Measurements from ENCODE around the gene RNF146.

RNF146 gene

DNA sequence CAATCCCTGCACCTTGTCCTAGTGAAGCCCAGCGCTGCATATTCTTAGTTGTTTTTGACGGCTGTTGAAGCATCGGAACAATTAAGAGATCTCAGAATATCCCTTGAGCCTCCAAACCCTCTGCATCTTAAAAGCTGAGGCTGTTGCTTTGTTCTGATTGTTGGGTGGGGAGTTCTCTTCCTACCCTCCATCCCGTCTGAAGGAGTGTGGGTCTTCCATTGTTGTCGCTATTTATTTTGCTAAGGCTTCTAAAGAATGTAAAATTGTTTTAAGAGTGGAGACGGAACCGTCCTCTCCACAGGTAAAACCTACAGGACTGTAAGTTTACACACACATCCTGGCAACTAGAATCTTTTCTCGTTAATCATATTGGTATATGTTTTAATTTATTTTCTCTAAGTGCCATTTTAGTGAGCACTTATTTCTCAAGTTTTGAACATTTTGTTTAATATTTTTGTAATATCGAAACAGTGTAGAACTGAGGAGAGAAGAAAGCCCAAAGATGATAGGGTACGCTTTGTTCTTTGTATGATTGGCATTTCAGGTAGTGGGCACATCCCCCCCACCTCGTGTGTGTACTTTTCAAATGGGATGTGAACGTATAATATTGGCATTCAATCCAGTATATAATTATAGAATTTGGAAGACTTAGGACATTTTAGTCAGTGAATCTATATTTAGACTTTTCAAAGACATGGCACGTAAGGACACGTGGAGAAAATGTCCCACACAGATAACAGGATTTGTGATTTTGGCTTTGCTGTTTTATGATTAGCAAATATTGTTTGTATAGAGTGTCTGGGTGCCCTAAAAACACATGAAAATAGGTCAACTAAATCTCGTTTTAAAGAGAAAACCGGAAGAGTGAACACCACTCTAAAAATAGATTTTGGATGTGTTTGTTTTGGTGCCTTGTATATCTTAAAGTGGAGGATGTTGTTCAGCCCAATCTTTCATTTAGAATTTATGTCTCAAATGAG, 1.3 kb downstream of the RNF146 start:
- Mint-ChIP-seq H3K4me1 (ENCODE audit: low read depth) (peaks cover 37% of the 10 kb centered on the region), H3K9me3 (no peaks in the 10 kb centered on the region), H3K4me3 (peak overlapping the region; percentile 100), H3K27me3 (ENCODE audit: low read depth) (peaks cover 27% of the 10 kb centered on the region), H3K27ac (peak overlapping the region; percentile 99), H3K36me3 (ENCODE audit: low read depth) (peaks cover 9% of the 10 kb centered on the region)

DNA sequence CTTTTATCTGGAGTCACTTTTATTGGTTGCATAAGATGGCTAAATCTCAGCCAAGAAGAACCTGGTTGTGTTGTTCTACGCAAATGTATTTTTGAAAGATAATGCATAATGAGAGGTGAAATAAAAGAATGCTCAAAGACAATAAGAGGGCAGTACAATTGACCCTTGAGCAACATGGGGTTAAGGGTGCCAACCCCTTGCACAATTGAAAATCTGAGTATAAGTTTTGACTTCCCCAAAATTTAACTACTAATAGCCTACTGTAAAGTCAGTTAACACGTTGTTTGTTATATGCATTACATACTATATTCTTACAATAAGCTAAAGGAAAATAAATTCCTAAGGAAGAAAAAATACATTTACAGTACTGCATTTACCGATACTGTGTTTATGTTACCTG, 5.9 kb downstream of the RNF146 start:
- H3K9me3 Mint-ChIP-seq = no peaks in the 10 kb centered on the region
- H3K27me3 Mint-ChIP-seq (ENCODE audit: low read depth) = no peaks in the 10 kb centered on the region
- H3K36me3 Mint-ChIP-seq (ENCODE audit: low read depth) = peaks cover 7% of the 10 kb centered on the region
- H3K27ac Mint-ChIP-seq = no peak overlapping the region
- peaks cover 30% of the 10 kb centered on the region for H3K4me1 Mint-ChIP-seq (ENCODE audit: low read depth)
- no peak overlapping the region for H3K4me3 Mint-ChIP-seq

DNA sequence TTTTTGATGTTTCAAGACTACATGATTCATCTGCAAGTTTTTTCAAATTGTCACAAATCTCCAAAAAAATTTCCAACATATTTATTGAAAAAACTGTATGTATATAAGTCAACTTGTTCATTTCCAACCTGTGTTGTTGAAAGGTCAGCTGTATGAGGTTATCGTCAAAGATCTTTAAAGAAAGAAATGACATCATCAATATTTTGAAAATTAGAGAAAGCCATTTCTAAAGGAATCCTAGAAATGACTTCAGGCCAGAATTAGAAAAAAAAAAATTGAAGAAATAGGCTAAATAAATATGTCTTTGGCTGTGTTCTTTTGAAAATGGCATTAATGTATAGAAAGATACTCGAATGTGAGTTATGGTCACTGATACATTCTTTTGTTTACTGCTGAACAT, 6.8 kb downstream of the RNF146 start:
- Mint-ChIP-seq H3K36me3 (ENCODE audit: low read depth) (peaks cover 6% of the 10 kb centered on the region), H3K27me3 (ENCODE audit: low read depth) (no peaks in the 10 kb centered on the region), H3K4me1 (ENCODE audit: low read depth) (peaks cover 21% of the 10 kb centered on the region), H3K9me3 (no peaks in the 10 kb centered on the region), H3K4me3 (no peak overlapping the region), H3K27ac (no peak overlapping the region)

DNA sequence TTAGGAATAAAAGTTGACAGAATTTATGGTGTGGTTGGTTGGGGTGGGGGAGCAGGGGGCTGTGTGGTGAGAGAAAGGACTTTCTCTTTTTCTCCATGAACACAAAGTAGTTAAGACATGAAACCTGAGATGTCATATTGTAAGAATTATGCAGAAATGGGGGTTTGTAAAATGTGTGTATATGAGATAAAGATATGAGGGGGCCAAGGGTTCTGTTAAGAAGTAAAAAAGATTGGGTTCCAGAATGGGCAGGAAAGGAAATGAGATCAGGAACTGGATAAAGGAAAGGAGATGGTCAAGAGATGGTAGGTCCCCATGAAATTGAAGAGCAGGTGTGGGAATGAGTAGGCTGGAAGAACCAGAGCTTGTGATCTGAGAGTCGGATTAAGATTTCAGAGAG, 9.7 kb downstream of the RNF146 start:
- H3K36me3 Mint-ChIP-seq (ENCODE audit: low read depth) = peaks cover 3% of the 10 kb centered on the region
- no peaks in the 10 kb centered on the region for H3K9me3 Mint-ChIP-seq
- H3K4me1 Mint-ChIP-seq (ENCODE audit: low read depth) = peaks cover 5% of the 10 kb centered on the region
- no peaks in the 10 kb centered on the region for H3K27me3 Mint-ChIP-seq (ENCODE audit: low read depth)
- no peak overlapping the region for H3K4me3 Mint-ChIP-seq
- no peak overlapping the region for H3K27ac Mint-ChIP-seq

DNA sequence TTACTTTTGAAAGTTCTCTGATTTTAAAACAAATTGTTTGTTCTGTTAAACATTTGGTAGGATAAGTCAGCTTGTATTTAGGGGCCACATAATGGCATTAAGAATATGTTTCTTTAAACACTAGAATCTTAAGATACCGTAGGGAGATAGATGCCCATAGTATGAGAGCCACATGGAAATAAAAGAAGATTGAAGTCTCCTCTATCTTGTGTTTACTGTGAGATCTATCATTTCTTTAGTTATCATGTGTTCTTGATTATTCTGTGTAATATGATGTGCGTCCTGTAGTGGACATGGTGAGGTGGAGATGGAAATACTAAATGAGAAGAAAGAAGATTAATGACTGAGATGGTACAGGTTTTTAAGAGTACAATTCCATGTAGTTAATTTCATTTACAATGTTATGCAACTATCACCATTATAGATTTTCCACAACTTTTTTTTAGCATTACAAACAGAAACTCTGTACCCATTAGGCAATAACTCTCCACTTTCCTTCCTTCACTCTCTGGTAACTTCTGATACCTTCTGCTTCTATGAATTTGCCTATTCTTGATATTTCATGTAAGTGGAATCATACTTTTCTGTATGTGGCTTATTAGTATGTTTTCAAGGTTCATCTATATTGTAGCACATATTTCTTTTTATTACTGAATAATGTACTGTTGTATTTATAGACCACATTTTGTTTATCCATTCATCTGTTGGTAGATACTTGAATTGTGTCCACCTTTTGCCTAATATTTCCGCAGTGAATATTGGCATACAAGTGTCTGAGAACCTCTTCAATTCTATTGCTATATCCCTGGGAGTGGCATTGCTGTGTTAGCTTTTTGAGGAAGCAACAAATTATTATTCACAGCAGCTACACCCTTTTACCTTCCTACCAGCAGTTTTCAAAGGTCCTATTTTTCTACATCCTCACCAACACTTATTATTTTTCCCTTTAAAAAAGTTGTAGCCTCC, 11.5 kb downstream of the RNF146 start:
- H3K4me3 Mint-ChIP-seq = no peak overlapping the region
- H3K27me3 Mint-ChIP-seq (ENCODE audit: low read depth) = no peaks in the 10 kb centered on the region
- no peaks in the 10 kb centered on the region for H3K9me3 Mint-ChIP-seq
- peaks cover 2% of the 10 kb centered on the region for H3K4me1 Mint-ChIP-seq (ENCODE audit: low read depth)
- peaks cover 15% of the 10 kb centered on the region for H3K36me3 Mint-ChIP-seq (ENCODE audit: low read depth)
- no peak overlapping the region for H3K27ac Mint-ChIP-seq

DNA sequence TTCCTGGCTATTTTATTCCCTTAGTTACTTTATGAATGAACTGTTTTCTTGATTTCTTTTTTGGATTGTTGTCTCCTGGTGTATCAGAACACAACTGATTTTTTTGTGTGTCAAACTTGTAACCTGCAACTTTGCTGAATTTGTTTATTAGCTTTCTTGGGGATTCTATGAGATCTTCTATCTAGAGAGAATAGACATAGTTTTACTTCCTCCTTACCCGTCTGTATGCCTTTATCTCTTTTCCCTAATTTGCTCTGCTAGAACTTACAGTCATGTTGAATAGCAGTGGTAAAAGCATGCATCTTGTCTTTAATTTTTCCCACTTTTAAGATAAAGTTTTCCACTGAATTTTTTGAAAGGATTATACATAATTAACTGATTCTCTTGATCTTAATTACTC, 13.2 kb downstream of the RNF146 start:
- peaks cover under 1% of the 10 kb centered on the region for H3K4me1 Mint-ChIP-seq (ENCODE audit: low read depth)
- H3K27ac Mint-ChIP-seq = no peak overlapping the region
- peaks cover 20% of the 10 kb centered on the region for H3K36me3 Mint-ChIP-seq (ENCODE audit: low read depth)

DNA sequence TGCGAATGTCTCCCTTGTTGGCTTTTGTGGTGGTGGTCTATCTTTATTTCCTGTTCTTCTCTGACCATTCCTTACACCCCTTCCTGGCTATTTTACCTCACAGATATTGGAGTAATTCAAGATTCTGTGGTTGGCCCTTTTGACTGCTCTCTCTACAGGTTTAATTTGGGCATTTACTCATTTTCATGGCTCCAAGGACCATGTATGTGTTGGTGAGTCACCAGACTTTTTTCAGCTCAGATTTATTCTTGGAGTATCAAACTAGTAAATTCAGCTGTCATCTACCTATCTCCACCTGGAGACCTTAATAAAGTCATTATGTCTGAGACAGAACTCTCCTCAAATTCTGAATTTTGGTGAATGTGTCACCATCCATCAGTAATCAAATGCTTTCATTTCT, 15.5 kb downstream of the RNF146 start:
- H3K27ac Mint-ChIP-seq = no peak overlapping the region
- peaks cover 36% of the 10 kb centered on the region for H3K36me3 Mint-ChIP-seq (ENCODE audit: low read depth)
- H3K27me3 Mint-ChIP-seq (ENCODE audit: low read depth) = no peaks in the 10 kb centered on the region
- no peak overlapping the region for H3K4me3 Mint-ChIP-seq
- H3K4me1 Mint-ChIP-seq (ENCODE audit: low read depth) = peaks cover 2% of the 10 kb centered on the region
- no peaks in the 10 kb centered on the region for H3K9me3 Mint-ChIP-seq

More for the DNA sequence above, 13.2 kb downstream of the RNF146 start:
- no peaks in the 10 kb centered on the region for H3K27me3 Mint-ChIP-seq (ENCODE audit: low read depth)
- no peak overlapping the region for H3K4me3 Mint-ChIP-seq
- H3K9me3 Mint-ChIP-seq = no peaks in the 10 kb centered on the region

DNA sequence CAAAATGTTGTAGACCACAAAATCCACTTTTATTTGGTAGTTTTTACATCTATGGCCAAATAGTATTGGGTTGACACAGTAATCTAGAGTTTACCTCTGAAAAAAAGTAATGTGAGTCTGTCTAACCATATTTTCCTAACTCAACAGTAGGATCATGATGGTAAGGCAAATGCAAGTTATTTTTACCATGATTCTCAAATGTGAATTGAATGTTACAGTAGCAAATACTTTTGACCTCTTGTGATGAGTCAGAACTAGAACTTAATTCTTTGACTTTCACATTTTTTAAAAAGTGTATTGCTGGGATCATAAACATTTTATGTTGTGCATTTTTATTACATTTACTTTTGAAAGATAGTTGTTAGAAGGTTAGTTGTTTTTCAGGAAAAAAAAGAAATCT, 22.0 kb downstream of the RNF146 start:
- no peak overlapping the region for H3K4me3 Mint-ChIP-seq
- H3K27ac Mint-ChIP-seq = no peak overlapping the region
- peaks cover 24% of the 10 kb centered on the region for H3K4me1 Mint-ChIP-seq (ENCODE audit: low read depth)
- peaks cover 46% of the 10 kb centered on the region for H3K36me3 Mint-ChIP-seq (ENCODE audit: low read depth)
- no peaks in the 10 kb centered on the region for H3K9me3 Mint-ChIP-seq
- no peaks in the 10 kb centered on the region for H3K27me3 Mint-ChIP-seq (ENCODE audit: low read depth)

DNA sequence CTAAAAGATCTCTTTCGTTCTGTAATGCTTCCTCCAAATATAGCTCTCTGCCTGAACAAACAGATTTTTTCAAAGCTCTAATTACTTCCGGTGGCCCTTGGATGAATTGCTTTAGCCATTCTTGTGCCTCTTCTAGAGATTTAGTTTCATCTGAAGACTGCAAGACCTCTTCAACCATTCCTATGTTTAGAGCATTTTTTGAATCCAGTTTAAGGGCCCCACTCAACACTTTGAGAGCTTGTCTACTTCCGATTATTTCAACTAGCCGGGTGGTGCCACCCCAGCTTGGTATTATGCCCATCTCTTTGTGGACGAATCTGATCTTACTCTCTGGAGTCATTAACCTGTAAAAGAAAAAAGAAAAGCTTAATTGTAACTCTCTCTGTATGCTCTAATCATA, 23.3 kb downstream of the RNF146 start:
- Mint-ChIP-seq H3K4me1 (ENCODE audit: low read depth) (peaks cover 28% of the 10 kb centered on the region), H3K36me3 (ENCODE audit: low read depth) (peaks cover 47% of the 10 kb centered on the region), H3K4me3 (no peak overlapping the region), H3K27me3 (ENCODE audit: low read depth) (no peaks in the 10 kb centered on the region), H3K27ac (no peak overlapping the region), H3K9me3 (no peaks in the 10 kb centered on the region)

DNA sequence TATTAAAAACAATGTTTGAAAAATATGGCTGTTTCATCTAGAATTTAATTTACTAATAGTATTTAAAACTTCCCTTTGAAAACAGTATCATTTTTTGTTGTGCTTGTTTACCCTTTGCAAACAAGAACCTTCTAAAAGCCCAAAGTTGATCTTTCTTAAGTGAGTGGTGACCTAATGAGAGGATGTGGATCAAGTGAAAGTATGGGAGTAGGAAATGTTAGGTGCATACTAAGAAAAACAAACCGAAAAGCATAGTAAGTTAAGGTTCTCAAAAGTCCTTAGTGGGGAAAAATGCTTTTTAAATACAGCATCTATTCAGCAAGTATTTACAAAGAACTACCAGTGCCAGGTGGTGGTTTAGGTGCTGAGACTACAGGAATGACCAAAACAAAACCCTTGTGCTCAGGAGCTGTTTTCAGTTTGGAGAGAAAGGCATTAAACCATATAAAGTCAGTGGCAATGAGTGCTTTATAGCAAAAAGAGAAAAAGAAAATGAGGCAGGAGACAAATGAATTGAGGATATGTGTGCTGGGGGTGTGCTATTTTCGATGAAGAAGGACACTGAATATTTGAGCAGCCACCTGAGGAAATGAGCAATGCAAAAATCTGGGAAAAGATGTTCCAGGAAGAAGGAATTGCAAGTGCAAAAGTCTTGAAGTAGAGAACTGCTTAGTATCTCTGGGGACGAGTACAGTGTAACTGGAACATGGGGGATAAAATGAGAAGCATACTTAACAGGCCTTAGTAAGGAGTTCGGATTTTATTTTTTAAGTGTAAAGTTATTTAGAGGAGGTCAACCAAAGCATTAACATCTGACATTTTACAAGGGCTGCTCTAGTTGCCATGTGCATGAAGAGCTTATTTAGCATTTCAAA, 24.0 kb downstream of the RNF146 start:
- Mint-ChIP-seq H3K36me3 (ENCODE audit: low read depth) (peaks cover 43% of the 10 kb centered on the region), H3K4me3 (peak overlapping the region; percentile 8), H3K9me3 (no peaks in the 10 kb centered on the region), H3K27me3 (ENCODE audit: low read depth) (no peaks in the 10 kb centered on the region), H3K4me1 (ENCODE audit: low read depth) (peaks cover 26% of the 10 kb centered on the region), H3K27ac (no peak overlapping the region)

DNA sequence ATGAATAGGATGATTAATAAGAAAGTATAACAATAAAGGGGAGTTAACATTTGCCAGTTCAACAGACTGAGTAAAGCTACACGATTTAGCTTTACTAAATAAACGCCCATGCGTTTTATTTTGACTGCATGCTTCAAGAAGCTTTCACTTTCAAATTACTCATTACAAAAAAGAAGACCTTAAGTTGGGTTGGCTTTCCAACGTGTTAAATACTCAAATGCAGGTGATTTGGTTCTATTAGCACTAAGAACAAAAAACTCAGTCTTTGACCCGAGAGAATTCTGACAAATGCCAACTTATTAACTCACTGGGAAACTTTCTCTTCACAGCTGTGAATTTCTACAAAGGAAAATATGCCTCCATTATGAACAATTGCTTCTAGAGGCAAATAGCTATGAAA, 24.8 kb downstream of the RNF146 start:
- Mint-ChIP-seq H3K27me3 (ENCODE audit: low read depth) (no peaks in the 10 kb centered on the region), H3K9me3 (no peaks in the 10 kb centered on the region), H3K4me1 (ENCODE audit: low read depth) (peaks cover 26% of the 10 kb centered on the region), H3K36me3 (ENCODE audit: low read depth) (peaks cover 39% of the 10 kb centered on the region), H3K4me3 (peak overlapping the region; percentile 26), H3K27ac (peak overlapping the region; percentile 36)

DNA sequence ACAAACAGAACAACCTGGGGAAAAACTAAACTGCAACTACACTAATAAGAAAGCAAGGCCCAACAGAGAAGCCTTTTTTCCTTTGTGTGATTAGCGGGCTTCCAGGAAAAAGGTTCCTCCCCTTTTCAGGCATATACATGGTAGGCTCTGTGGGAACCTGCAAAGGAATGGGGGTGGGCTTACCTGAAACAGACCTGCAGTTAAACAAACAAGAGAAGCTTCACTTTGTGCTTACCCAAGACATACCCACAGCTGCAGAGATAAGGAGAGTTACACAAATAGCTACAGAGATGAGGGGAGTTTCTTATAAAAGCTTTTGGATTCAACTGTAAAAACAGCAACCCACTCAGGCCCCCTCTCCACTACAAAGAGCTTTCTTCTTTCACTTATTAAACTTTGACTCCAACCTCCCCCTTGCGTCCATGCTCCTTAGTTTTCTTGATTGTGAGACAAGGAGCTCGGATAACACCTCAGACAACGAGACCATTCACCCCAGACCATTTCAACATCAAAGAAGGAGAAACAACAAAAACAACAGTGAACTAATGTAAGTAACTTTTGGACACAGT, 30.9 kb downstream of the RNF146 start:
- H3K4me1 Mint-ChIP-seq (ENCODE audit: low read depth) = peaks cover 4% of the 10 kb centered on the region
- H3K9me3 Mint-ChIP-seq = no peaks in the 10 kb centered on the region
- H3K27ac Mint-ChIP-seq = no peak overlapping the region
- no peak overlapping the region for H3K4me3 Mint-ChIP-seq
- H3K27me3 Mint-ChIP-seq (ENCODE audit: low read depth) = no peaks in the 10 kb centered on the region
- peaks cover 14% of the 10 kb centered on the region for H3K36me3 Mint-ChIP-seq (ENCODE audit: low read depth)

DNA sequence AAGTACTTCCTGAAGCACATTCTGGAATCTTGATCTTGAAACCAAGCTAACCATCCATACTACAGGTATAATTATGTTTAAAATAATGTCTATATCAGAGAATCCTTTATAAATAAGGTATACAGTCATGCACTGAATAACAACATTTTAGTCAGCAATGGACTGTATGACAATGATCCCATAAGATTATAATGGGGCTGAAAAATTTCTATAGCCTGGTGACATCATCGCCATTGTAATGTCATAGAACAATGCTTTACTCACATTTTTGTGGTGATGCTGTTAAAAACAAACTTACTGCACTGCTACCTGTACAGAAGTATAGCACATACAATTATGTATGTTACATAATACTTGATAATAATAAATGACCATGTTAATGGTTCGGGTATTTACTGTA, 31.8 kb downstream of the RNF146 start:
- Mint-ChIP-seq H3K4me3 (no peak overlapping the region), H3K27me3 (ENCODE audit: low read depth) (no peaks in the 10 kb centered on the region), H3K27ac (no peak overlapping the region), H3K36me3 (ENCODE audit: low read depth) (peaks cover 10% of the 10 kb centered on the region), H3K9me3 (no peaks in the 10 kb centered on the region), H3K4me1 (ENCODE audit: low read depth) (peaks cover 4% of the 10 kb centered on the region)

All from T-helper 1 cell treated with Interleukin-12 subunit alpha and Interleukin-12 subunit beta and Interleukin-4 antibody, amounts not matched to agents 30 μg/mL and 1 μg/mL, for 36 hours (primary cell).